Activated CD8-positive, alpha-beta memory T cell treated with anti-CD3 and anti-CD28 coated beads, Interleukin-2, amount 10 ng/mL, durations not matched to agents 7 days and 5 days (primary cell): ENCODE measurements around the gene EPHA7. TPM values are rescaled to one million over a fixed set of nuclear protein-coding genes. Genes with fewer than 3 reads are reported as not detected.

Source experiments
- ATAC-seq: fragments of 150-1000 bp; cut with Tn5 transposase; one replicate; pipeline ENCODE4 v1.10.0; 2021; ENCODE audit warnings: moderate library complexity
- CTCF ChIA-PET: fragments of 350-600 bp; sonication (Branson Sonifier 250); formaldehyde crosslinking; loops from one replicate; lab custom pipeline; 2021; ENCODE audit warnings: antibody characterized with exemption; lab: Charles Lee
- DNase-seq: peaks from one replicate; pipeline ENCODE4 v3.0.0-alpha.2; 2020
- H3K27ac Mint-ChIP-seq: one replicate; pipeline ENCODE4 v1.8.0; 2021; ENCODE audit warnings: mild to moderate bottlenecking, mixed read lengths
- H3K27me3 Mint-ChIP-seq: one replicate; pipeline ENCODE4 v1.8.0; 2021; ENCODE audit warnings: mixed read lengths
- H3K36me3 Mint-ChIP-seq: one replicate; pipeline ENCODE4 v1.8.0; 2021; ENCODE audit warnings: mild to moderate bottlenecking, mixed read lengths
- H3K4me1 Mint-ChIP-seq: one replicate; pipeline ENCODE4 v1.8.0; 2021; ENCODE audit warnings: mixed read lengths
- H3K4me3 Mint-ChIP-seq: one replicate; pipeline ENCODE4 v1.8.0; 2021; ENCODE audit warnings: mild to moderate bottlenecking, moderate library complexity, mixed read lengths
- H3K9me3 Mint-ChIP-seq: one replicate; pipeline ENCODE4 v1.8.0; 2022; ENCODE audit warnings: low read depth, mixed read lengths
- total RNA-seq, 2 experiments: library from RNA; stranded (reverse); gene quantifications; one replicate each; pipeline ENCODE4 v1.2.3, GENCODE V29; 2021

Gene EPHA7
- total RNA-seq, 2 experiments from 2014 or later = not detected

GRCh38 chr6:93417421-93418013, 1.8 kb downstream of the EPHA7 start:
- DNase-seq (no peak), ATAC-seq (no peak)
- Mint-ChIP-seq H3K27ac (no peak overlapping the region), H3K9me3 (no peaks in the 10 kb centered on the region), H3K4me3 (peak overlapping the region; percentile 16), H3K4me1 (peaks cover 20% of the 10 kb centered on the region), H3K27me3 (peaks cover 56% of the 10 kb centered on the region), H3K36me3 (peaks cover 4% of the 10 kb centered on the region)
- CTCF ChIA-PET = no interaction called here

GRCh38 chr6:93416571-93417420, 2.6 kb downstream of the EPHA7 start:
- ATAC-seq (no peak), DNase-seq (no peak)
- CTCF ChIA-PET = no interaction called here
- Mint-ChIP-seq H3K27ac (no peak overlapping the region), H3K4me3 (no peak overlapping the region), H3K27me3 (peaks cover 55% of the 10 kb centered on the region), H3K9me3 (no peaks in the 10 kb centered on the region), H3K4me1 (peaks cover 20% of the 10 kb centered on the region), H3K36me3 (peaks cover 4% of the 10 kb centered on the region)

- H3K36me3 Mint-ChIP-seq = no peaks in the 10 kb centered on the region
- H3K4me1 Mint-ChIP-seq = peaks cover 10% of the 10 kb centered on the region
- H3K4me3 Mint-ChIP-seq = no peak overlapping the region
- no peak for DNase-seq
- no peak for ATAC-seq
- no peak overlapping the region for H3K27ac Mint-ChIP-seq
- CTCF ChIA-PET = no interaction called here
- no peaks in the 10 kb centered on the region for H3K9me3 Mint-ChIP-seq
- H3K27me3 Mint-ChIP-seq = peaks cover 24% of the 10 kb centered on the region
Observed at GRCh38 chr6:93413190-93413589, 6.2 kb downstream of the EPHA7 start.

- DNase-seq (no peak), ATAC-seq (no peak)
- Mint-ChIP-seq H3K9me3 (no peaks in the 10 kb centered on the region), H3K36me3 (no peaks in the 10 kb centered on the region), H3K27me3 (peaks cover 16% of the 10 kb centered on the region), H3K4me1 (peaks cover 5% of the 10 kb centered on the region), H3K27ac (no peak overlapping the region), H3K4me3 (no peak overlapping the region)
- CTCF ChIA-PET = no interaction called here
Observed at GRCh38 chr6:93412452-93412851, 6.9 kb downstream of the EPHA7 start.

GRCh38 chr6:93407186-93407585, 12.2 kb downstream of the EPHA7 start:
- Mint-ChIP-seq H3K4me1 (no peaks in the 10 kb centered on the region), H3K27ac (no peak overlapping the region), H3K27me3 (no peaks in the 10 kb centered on the region), H3K36me3 (no peaks in the 10 kb centered on the region), H3K4me3 (no peak overlapping the region), H3K9me3 (no peaks in the 10 kb centered on the region)
- no peak for ATAC-seq
- DNase-seq = no peak
- CTCF ChIA-PET = no interaction called here

GRCh38 chr6:93403390-93403789, 16.0 kb downstream of the EPHA7 start:
- DNase-seq (no peak), ATAC-seq (no peak)
- CTCF ChIA-PET = no interaction called here
- H3K27ac Mint-ChIP-seq = no peak overlapping the region
- H3K36me3 Mint-ChIP-seq = no peaks in the 10 kb centered on the region
- H3K27me3 Mint-ChIP-seq = no peaks in the 10 kb centered on the region
- H3K9me3 Mint-ChIP-seq = no peaks in the 10 kb centered on the region
- H3K4me1 Mint-ChIP-seq = no peaks in the 10 kb centered on the region
- H3K4me3 Mint-ChIP-seq = no peak overlapping the region

GRCh38 chr6:93398723-93399122, 20.6 kb downstream of the EPHA7 start:
- Mint-ChIP-seq H3K4me3 (no peak overlapping the region), H3K27me3 (no peaks in the 10 kb centered on the region)
- CTCF ChIA-PET = no interaction called here

GRCh38 chr6:93394471-93394870, 24.9 kb downstream of the EPHA7 start:
- Mint-ChIP-seq H3K27me3 (no peaks in the 10 kb centered on the region), H3K36me3 (no peaks in the 10 kb centered on the region), H3K4me1 (no peaks in the 10 kb centered on the region), H3K27ac (no peak overlapping the region), H3K4me3 (no peak overlapping the region), H3K9me3 (peaks cover 3% of the 10 kb centered on the region)
- CTCF ChIA-PET = no interaction called here
- DNase-seq (no peak), ATAC-seq (no peak)

More at GRCh38 chr6:93398723-93399122, 20.6 kb downstream of the EPHA7 start:
- no peaks in the 10 kb centered on the region for H3K4me1 Mint-ChIP-seq
- DNase-seq (no peak), ATAC-seq (no peak)
- H3K36me3 Mint-ChIP-seq = no peaks in the 10 kb centered on the region
- no peaks in the 10 kb centered on the region for H3K9me3 Mint-ChIP-seq
- H3K27ac Mint-ChIP-seq = no peak overlapping the region

- H3K4me1 Mint-ChIP-seq = no peaks in the 10 kb centered on the region
- no peak for DNase-seq
- CTCF ChIA-PET = no interaction called here
- H3K27ac Mint-ChIP-seq = no peak overlapping the region
- H3K4me3 Mint-ChIP-seq = no peak overlapping the region
- H3K27me3 Mint-ChIP-seq = no peaks in the 10 kb centered on the region
- H3K9me3 Mint-ChIP-seq = peaks cover 3% of the 10 kb centered on the region
- no peaks in the 10 kb centered on the region for H3K36me3 Mint-ChIP-seq
- ATAC-seq = no peak
Observed at GRCh38 chr6:93393554-93394074, 25.7 kb downstream of the EPHA7 start.

GRCh38 chr6:93392797-93393196, 26.6 kb downstream of the EPHA7 start:
- CTCF ChIA-PET = no interaction called here
- DNase-seq = no peak
- no peak for ATAC-seq
- Mint-ChIP-seq H3K9me3 (peaks cover 5% of the 10 kb centered on the region), H3K27ac (no peak overlapping the region), H3K4me3 (no peak overlapping the region), H3K36me3 (no peaks in the 10 kb centered on the region), H3K4me1 (no peaks in the 10 kb centered on the region), H3K27me3 (no peaks in the 10 kb centered on the region)

- CTCF ChIA-PET = no interaction called here
- DNase-seq = no peak
- Mint-ChIP-seq H3K27me3 (no peaks in the 10 kb centered on the region), H3K4me3 (no peak overlapping the region), H3K4me1 (no peaks in the 10 kb centered on the region), H3K36me3 (no peaks in the 10 kb centered on the region), H3K9me3 (peaks cover 8% of the 10 kb centered on the region), H3K27ac (no peak overlapping the region)
- ATAC-seq = no peak
Observed at GRCh38 chr6:93391965-93392364, 27.4 kb downstream of the EPHA7 start.

- H3K27ac Mint-ChIP-seq = no peak overlapping the region
- no peak for ATAC-seq
- H3K4me1 Mint-ChIP-seq = no peaks in the 10 kb centered on the region
- no peak for DNase-seq
- H3K27me3 Mint-ChIP-seq = no peaks in the 10 kb centered on the region
- H3K9me3 Mint-ChIP-seq = peaks cover 10% of the 10 kb centered on the region
- H3K36me3 Mint-ChIP-seq = no peaks in the 10 kb centered on the region
- H3K4me3 Mint-ChIP-seq = no peak overlapping the region
- CTCF ChIA-PET = no interaction called here
Observed at GRCh38 chr6:93389192-93389591, 30.2 kb downstream of the EPHA7 start.

GRCh38 chr6:93388070-93388469, 31.3 kb downstream of the EPHA7 start:
- Mint-ChIP-seq H3K27ac (no peak overlapping the region), H3K4me1 (no peaks in the 10 kb centered on the region), H3K4me3 (no peak overlapping the region), H3K9me3 (peaks cover 10% of the 10 kb centered on the region), H3K27me3 (no peaks in the 10 kb centered on the region), H3K36me3 (no peaks in the 10 kb centered on the region)
- DNase-seq = no peak
- ATAC-seq = no peak
- CTCF ChIA-PET = no interaction called here

GRCh38 chr6:93376026-93376540, 43.3 kb downstream of the EPHA7 start:
- no peaks in the 10 kb centered on the region for H3K36me3 Mint-ChIP-seq
- H3K9me3 Mint-ChIP-seq = no peaks in the 10 kb centered on the region
- H3K4me3 Mint-ChIP-seq = no peak overlapping the region
- CTCF ChIA-PET = no interaction called here
- no peaks in the 10 kb centered on the region for H3K27me3 Mint-ChIP-seq
- no peaks in the 10 kb centered on the region for H3K4me1 Mint-ChIP-seq
- DNase-seq (no peak), ATAC-seq (no peak)
- no peak overlapping the region for H3K27ac Mint-ChIP-seq
